ES-I3 (cell line): ENCODE measurements around the gene NUDT22.

Experiments used
- H3K36me3 ChIP-seq: 2 replicates; pipeline ENCODE4 v1.6.1; 2013; ENCODE audit warnings: mild to moderate bottlenecking, low read length, control low read depth, moderate library complexity; ENCODE audit not compliant: insufficient read depth
- H3K4me1 ChIP-seq: 2 replicates; pipeline ENCODE4 v1.6.1; 2013; ENCODE audit warnings: mild to moderate bottlenecking, control low read depth, low read length; ENCODE audit not compliant: insufficient read depth
- H3K9ac ChIP-seq: 2 replicates; pipeline ENCODE4 v1.6.1; 2013; ENCODE audit warnings: low read depth, mild to moderate bottlenecking, low read length, moderate library complexity
- H3K9me3 ChIP-seq: 2 replicates; pipeline ENCODE4 v1.6.1; 2013; ENCODE audit warnings: mild to moderate bottlenecking, low read length, moderate library complexity; ENCODE audit not compliant: control insufficient read depth, insufficient read depth

NUDT22 gene

GRCh38 chr11:64196626-64197025 lies 29.4 kb upstream of the NUDT22 start:
- Histone ChIP-seq H3K9ac (no peak overlapping the region), H3K36me3 (peaks cover 54% of the 10 kb centered on the region), H3K9me3 (no peaks in the 10 kb centered on the region), H3K4me1 (no peaks in the 10 kb centered on the region)

DNA sequence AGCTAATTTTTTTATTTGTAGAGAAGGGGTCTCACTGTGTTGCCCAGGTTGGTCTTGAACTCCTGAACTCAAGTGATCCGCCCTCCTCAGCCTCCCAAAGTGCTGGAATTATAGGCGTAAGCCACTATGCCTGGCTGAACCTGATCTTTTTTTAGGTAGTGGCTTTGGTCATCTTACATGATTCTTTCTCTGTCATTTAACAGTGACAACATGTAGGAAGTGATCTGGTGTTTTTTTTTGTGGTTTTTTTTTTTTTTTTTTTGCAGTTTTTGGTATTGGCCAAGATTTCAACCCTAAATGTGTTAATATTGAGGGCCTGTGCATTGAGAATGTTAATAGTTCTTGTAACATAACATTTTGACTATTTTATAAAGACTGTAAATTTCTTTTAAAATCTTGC lies 27.6 kb upstream of the NUDT22 start:
- Histone ChIP-seq H3K9me3 (no peaks in the 10 kb centered on the region), H3K4me1 (no peaks in the 10 kb centered on the region), H3K36me3 (peaks cover 63% of the 10 kb centered on the region), H3K9ac (no peak overlapping the region)

GRCh38 chr11:64201543-64201942 lies 24.5 kb upstream of the NUDT22 start:
- H3K36me3 ChIP-seq: peaks cover 56% of the 10 kb centered on the region
- no peak overlapping the region for H3K9ac ChIP-seq
- peaks cover 3% of the 10 kb centered on the region; the same call in 1 of the 2 replicates for H3K4me1 ChIP-seq
- H3K9me3 ChIP-seq: no peaks in the 10 kb centered on the region

DNA sequence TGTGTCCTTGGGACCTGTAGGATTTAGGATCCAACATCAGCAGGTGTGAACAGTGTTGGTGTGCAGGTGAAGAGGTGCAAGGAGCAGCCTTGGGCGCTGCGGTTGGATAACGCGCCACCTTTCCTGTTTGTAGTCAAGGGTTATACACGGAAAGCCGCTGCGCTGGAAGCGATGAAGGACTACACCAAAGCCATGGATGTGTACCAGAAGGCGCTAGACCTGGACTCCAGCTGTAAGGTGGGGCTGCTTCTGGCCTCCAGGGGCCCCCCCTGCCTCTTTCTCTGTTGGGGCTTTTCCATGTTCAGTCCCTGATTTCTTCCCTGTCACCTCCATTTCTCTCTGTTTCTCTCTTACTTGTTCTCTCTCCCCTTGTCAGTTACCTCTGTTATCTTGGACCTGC lies 23.1 kb upstream of the NUDT22 start:
- Histone ChIP-seq H3K9ac (no peak overlapping the region), H3K4me1 (peaks cover 16% of the 10 kb centered on the region; the same call in 1 of the 2 replicates), H3K9me3 (no peaks in the 10 kb centered on the region), H3K36me3 (peaks cover 49% of the 10 kb centered on the region)

GRCh38 chr11:64203421-64204079 lies 22.5 kb upstream of the NUDT22 start:
- Histone ChIP-seq H3K9me3 (no peaks in the 10 kb centered on the region), H3K36me3 (peaks cover 44% of the 10 kb centered on the region), H3K4me1 (peaks cover 19% of the 10 kb centered on the region; the same call in 1 of the 2 replicates), H3K9ac (no peak overlapping the region)

GRCh38 chr11:64204080-64204440 lies 22.0 kb upstream of the NUDT22 start:
- Histone ChIP-seq H3K9me3 (no peaks in the 10 kb centered on the region), H3K4me1 (peaks cover 19% of the 10 kb centered on the region; the same call in 1 of the 2 replicates), H3K36me3 (peaks cover 42% of the 10 kb centered on the region), H3K9ac (no peak overlapping the region; the same call in 1 of the 2 replicates)

DNA sequence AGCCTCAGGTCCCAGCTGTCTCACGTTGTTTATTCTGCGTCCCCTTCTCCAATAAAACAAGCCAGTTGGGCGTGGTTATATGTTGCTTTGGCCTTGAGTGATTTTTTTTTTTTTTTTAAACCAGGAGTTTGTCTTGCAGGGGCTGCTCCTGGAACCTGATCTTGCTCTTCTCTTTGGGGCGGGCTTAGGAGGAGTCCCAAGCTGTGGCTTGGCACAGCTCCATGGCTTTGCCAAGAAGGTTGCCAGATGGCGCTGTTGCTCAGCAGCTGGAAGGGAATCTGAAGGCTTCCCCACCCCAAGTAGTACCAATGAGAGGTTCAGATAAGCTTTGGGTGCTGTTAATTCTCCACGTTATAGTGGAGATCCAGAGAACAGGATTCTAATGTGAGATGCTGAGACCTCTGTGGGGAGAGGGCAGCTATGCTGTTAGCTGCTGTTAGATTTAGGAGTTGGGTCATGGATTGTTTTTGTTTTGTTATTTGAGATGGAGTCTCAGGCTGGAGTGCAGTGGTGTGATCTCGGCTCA lies 21.5 kb upstream of the NUDT22 start:
- H3K9me3 ChIP-seq: no peaks in the 10 kb centered on the region
- peaks cover 19% of the 10 kb centered on the region; the same call in 1 of the 2 replicates for H3K4me1 ChIP-seq
- peaks cover 42% of the 10 kb centered on the region for H3K36me3 ChIP-seq
- H3K9ac ChIP-seq: no peak overlapping the region; the same call in 1 of the 2 replicates

DNA sequence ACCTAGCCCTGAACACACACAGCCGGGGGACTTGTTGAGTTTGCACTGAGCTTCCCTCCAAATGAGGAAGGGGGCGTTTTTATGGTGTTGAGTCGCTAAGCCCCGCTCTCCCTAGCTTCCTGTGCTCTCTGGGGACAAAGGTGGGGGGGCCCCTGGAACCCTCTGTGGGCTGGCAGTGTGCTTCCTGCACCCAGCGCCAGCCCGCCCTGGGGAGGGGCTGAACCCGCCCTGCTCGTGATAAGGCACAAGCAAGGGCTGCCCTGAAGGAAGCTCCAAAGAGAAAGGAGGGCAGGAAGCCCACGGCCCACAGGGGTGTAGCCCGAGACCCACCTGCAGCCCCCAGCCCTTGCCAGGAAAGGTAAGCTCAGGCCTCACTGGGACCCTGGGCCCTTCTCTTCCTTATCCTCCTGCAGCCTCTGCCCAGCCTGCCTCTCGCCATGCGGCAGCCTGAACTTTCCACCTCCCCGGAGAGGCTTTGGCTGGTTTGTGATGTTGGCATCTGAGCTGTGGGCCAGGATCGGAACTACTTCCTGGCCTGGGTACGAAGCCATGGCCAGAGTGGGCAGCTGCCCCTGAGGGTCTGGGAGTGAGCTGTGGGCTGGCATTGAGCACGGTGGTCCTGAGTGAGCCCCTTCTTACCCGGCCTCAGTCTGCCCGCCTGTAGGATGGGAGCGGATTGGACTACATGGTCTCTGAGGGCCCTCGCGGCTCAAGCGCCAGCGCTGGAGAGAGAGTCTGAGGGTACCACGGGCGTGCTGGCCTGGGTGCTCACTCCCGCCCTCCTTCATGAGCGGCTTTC lies 19.4 kb upstream of the NUDT22 start, which contains the start of gene FERMT3:
Gene FERMT3 (plus strand): TSS at position 265 of the 799 bp plus-strand sequence. CDS start 644 bp downstream, outside the sequence.
- Histone ChIP-seq H3K36me3 (peaks cover 30% of the 10 kb centered on the region), H3K4me1 (peaks cover 19% of the 10 kb centered on the region; the same call in 1 of the 2 replicates), H3K9me3 (no peaks in the 10 kb centered on the region), H3K9ac (no peak within 1 kb of the TSS)

- no peaks in the 10 kb centered on the region for H3K9me3 ChIP-seq
- peaks cover 25% of the 10 kb centered on the region for H3K36me3 ChIP-seq
- peaks cover 19% of the 10 kb centered on the region; the same call in 1 of the 2 replicates for H3K4me1 ChIP-seq
- no peak overlapping the region for H3K9ac ChIP-seq
Observed at GRCh38 chr11:64207256-64208085, 18.6 kb upstream of the NUDT22 start.

DNA sequence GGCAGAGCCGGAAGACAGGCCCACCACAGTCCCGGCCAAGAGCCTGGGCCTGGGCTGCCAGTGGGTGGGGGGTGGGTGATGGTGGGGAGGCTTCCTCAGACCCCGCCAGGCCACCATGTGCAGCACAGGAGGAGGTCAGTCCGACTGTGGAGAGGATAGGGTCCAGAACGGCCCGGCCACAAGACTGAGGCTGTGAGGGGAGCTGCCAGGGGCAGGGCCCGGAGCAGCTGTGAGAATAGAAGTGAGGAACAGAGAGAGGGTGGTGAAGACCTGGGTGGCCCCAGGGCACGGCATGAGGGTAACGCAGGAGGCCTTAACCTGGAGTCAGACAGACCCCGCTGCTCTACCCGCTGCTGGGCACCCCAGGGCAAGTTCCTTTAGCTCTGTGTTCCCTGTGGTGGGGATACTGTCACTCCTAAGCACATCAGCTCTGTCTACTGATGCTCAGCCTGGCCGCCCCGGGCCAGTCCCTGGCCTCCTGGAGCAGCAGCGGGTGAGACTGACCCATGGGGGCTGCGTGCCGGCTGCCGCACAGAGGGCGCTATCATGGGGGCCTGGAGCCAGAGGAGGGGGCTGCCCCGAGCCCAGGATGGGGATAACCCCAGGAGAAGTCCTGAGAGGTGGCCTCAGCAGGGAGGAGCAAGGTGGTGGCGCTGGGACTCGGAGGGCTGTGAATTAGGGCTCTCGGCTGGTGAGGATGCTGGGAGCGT lies 17.8 kb upstream of the NUDT22 start:
- Histone ChIP-seq H3K9me3 (no peaks in the 10 kb centered on the region), H3K36me3 (peaks cover 21% of the 10 kb centered on the region), H3K4me1 (peaks cover 19% of the 10 kb centered on the region; the same call in 1 of the 2 replicates), H3K9ac (no peak overlapping the region)

DNA sequence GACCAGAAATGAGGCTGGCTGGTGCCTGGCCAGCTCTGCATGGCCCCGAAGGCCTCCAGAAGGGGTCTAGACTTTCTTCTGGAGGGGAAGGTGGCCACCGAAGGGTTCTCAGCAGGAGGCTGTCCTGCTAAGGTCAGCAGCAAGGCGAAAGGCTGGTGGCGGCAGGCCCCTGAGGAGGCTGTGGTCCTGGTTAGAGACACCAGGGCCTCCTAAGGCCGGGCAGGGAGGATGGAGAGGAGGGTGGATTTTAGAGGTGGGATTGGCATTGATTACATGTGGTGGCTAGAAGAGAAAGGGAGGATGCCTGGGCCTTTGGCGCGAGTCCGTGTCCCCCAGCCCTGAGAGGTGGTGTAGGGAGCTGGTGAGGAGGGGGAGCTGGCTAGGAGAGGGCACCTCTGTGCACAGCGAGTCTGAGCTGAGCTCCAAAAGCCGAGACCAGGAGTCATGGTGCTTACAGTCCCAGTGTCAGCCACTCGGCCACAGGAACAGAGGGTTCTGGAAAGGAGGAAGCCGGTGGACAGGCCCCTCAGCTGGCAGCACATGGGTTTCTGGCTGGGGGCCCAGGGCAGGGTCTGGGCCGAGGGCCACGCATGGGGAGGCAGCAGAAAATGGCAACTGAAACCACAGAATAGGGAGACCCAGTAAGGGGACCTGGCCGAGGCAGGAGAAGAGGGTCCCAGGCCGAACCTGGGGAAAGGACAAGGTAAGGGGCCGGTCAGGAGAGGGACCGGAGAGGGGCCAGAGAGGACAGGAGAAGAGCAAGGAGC lies 17.1 kb upstream of the NUDT22 start:
- Histone ChIP-seq H3K4me1 (peaks cover 19% of the 10 kb centered on the region; the same call in 1 of the 2 replicates), H3K9me3 (no peaks in the 10 kb centered on the region), H3K36me3 (peaks cover 13% of the 10 kb centered on the region), H3K9ac (no peak overlapping the region)

GRCh38 chr11:64209563-64209843 lies 16.6 kb upstream of the NUDT22 start:
- no peak overlapping the region for H3K9ac ChIP-seq
- peaks cover 19% of the 10 kb centered on the region; the same call in 1 of the 2 replicates for H3K4me1 ChIP-seq
- H3K9me3 ChIP-seq: no peaks in the 10 kb centered on the region
- peaks cover 8% of the 10 kb centered on the region; the same call in 1 of the 2 replicates for H3K36me3 ChIP-seq
